Ascending aorta (tissue), 2 donors: Measurements from ENCODE around the gene ANKDD1A. TPM values are rescaled to one million over a fixed set of nuclear protein-coding genes. Genes with fewer than 3 reads are reported as not detected.

Experiments
- DNase-seq, 2 donors: peaks; one replicate each; pipeline ENCODE4 v3.0.0-alpha.2; 2019; ENCODE audit warnings: low spot score in 2 of 2
- H3K27ac ChIP-seq, 2 donors: fragments of 200-600 bp; sonication (generic); one replicate each; pipeline ENCODE4 v1.5.1; 2016 to 2017; ENCODE audit warnings: mild to moderate bottlenecking in 1 of 2
- H3K27me3 ChIP-seq: fragments of 200-600 bp; sonication (generic); one replicate; pipeline ENCODE4 v1.5.1; 2017
- H3K36me3 ChIP-seq, 2 donors: fragments of 200-600 bp; sonication (generic); one replicate each; pipeline ENCODE4 v1.5.1; 2016
- H3K4me1 ChIP-seq, 2 donors: fragments of 200-600 bp; sonication (generic); one replicate each; pipeline ENCODE4 v1.5.1; 2016 to 2017; ENCODE audit warnings: mild to moderate bottlenecking in 1 of 2
- H3K4me3 ChIP-seq, 2 donors: fragments of 200-600 bp; sonication (generic); one replicate each; pipeline ENCODE4 v1.5.1; 2016 to 2017; ENCODE audit warnings: mild to moderate bottlenecking in 1 of 2
- H3K9me3 ChIP-seq, 2 donors: fragments of 200-600 bp; sonication (generic); one replicate each; pipeline ENCODE4 v1.5.1; 2016
- CTCF ChIP-seq, 3 experiments: fragments of 200-600 bp in 2 of 3; fragments of 450-650 bp in 1 of 3; sonication (generic) in 2 of 3; IDR thresholded peaks; one replicate each; pipeline ENCODE4 v1.5.1; 2016 to 2019; ENCODE audit warnings: antibody characterized with exemption in 3 of 3, mild to moderate bottlenecking in 1 of 3, moderate library complexity in 1 of 3
- intact Hi-C: fragments of 100-400 bp; cut with DNase I; formaldehyde crosslinking; loops from one replicate; pipeline ENCODE4 v1.15.1; 2023
- total RNA-seq: library from RNA; depleted of rRNA; stranded (reverse); fragments of >200 nt; gene quantifications from one replicate; pipeline ENCODE4 v1.1.0, GENCODE V29; 2016

ANKDD1A gene
- total RNA-seq, 1 donor from 2014 or later: 28.6 TPM

DNA sequence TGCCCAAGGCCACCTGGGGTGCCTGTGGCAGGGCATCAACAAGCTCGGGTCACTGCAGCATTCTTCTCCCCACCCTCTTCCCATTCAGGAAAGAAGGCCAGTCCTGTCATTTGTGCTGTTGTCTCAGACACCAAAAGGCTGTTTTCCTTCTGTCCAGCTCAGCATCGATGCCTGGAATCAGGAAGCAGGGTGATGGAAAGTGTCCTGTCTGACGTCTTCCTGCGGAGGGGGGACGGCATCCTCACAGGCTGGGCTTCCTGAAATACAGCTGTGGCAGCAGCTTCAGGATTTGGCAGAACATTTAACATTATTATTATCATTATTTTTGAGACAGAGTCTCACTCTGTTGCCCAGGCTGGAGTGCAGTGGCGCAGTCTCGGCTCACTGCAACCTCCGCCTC, 33.0 kb upstream of the ANKDD1A start:
- no peak for TF ChIP-seq CTCF (IDR thresholded peaks at IDR 0.05)
- Histone ChIP-seq H3K9me3 (no peaks in the 10 kb centered on the region), H3K36me3 (no peaks in the 10 kb centered on the region), H3K27ac (peak overlapping the region; percentile 58 to 60), H3K4me3 (no peak overlapping the region), H3K27me3 (no peaks in the 10 kb centered on the region), H3K4me1 (peaks cover 0 to 2% of the 10 kb centered on the region in 2 donors)
- DNase-seq: peak; percentile 38 to 75
- intact Hi-C loops: no loop called here

DNA sequence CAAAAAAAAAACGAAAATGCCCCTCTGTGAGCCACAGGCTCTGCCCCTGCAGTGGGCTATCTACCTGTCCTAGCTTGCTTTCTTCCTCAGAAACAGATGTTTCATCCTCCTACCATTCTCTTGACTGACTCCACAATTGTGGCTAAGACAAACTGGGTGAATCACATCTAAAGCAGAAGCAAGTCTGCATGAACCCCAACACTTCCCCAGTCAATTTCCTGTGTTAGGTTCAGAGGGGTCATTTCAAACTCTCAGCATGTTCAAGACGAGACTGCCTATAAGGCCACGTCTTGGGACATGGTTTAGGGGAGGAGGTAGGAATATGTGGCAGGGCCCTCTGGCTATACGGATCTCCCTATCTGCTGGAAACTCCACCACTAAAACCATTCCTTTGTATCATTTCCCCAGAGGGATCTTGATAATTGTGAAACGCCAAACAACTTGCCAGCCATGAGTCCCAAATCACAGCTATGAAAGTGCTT, 28.6 kb upstream of the ANKDD1A start:
- no peak for DNase-seq
- intact Hi-C loops: no loop called here

GRCh38 chr15:64883997-64884511, 27.6 kb upstream of the ANKDD1A start:
- H3K4me1 ChIP-seq: peaks cover 0 to 2% of the 10 kb centered on the region in 2 donors
- intact Hi-C loops: no loop called here
- no peak overlapping the region for H3K4me3 ChIP-seq
- no peaks in the 10 kb centered on the region for H3K27me3 ChIP-seq
- peak overlapping the region; percentile 42 to 55 for H3K27ac ChIP-seq
- H3K9me3 ChIP-seq: no peaks in the 10 kb centered on the region
- H3K36me3 ChIP-seq: no peaks in the 10 kb centered on the region
- TF ChIP-seq CTCF (IDR thresholded peaks at IDR 0.05): no peak
- DNase-seq: peak; percentile 68 to 86

More for the DNA sequence above, 28.6 kb upstream of the ANKDD1A start:
- TF ChIP-seq CTCF (IDR thresholded peaks at IDR 0.05): no peak
- H3K4me1 ChIP-seq: peaks cover 0 to 2% of the 10 kb centered on the region in 2 donors
- H3K4me3 ChIP-seq: no peak overlapping the region
- no peaks in the 10 kb centered on the region for H3K27me3 ChIP-seq
- no peaks in the 10 kb centered on the region for H3K36me3 ChIP-seq
- no peaks in the 10 kb centered on the region for H3K9me3 ChIP-seq
- peak overlapping the region; percentile 42 to 55 for H3K27ac ChIP-seq

GRCh38 chr15:64884679-64885078, 27.0 kb upstream of the ANKDD1A start:
- intact Hi-C loops: no loop called here
- H3K27ac ChIP-seq: no peak overlapping the region

DNA sequence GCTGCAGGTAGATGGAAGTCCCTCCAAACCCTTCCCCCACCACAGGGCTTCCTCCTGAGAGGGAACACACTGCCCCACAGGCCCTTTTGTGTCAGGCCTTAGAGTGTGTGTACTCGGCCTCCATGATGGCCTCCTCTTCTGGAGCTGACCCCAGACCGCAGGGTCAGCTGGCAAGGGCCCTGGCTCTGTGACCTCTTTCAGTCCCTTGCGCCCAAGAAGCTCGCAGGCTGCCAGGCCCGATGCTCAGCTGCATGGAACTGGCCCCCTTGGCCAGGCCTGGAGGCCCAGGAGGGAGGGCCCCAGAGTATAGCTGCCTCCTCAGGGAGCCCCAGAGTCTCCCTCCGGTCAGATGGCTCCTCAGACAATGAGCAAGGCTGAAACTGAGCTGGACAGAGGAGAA, 23.4 kb upstream of the ANKDD1A start:
- no peak for TF ChIP-seq CTCF (IDR thresholded peaks at IDR 0.05)
- Histone ChIP-seq H3K9me3 (no peaks in the 10 kb centered on the region), H3K4me1 (peaks cover 0 to 3% of the 10 kb centered on the region in 2 donors), H3K27ac (no peak overlapping the region), H3K36me3 (no peaks in the 10 kb centered on the region), H3K27me3 (no peaks in the 10 kb centered on the region), H3K4me3 (no peak overlapping the region)
- DNase-seq: no peak
- intact Hi-C loops: no loop called here

More at GRCh38 chr15:64884679-64885078, 27.0 kb upstream of the ANKDD1A start:
- H3K27me3 ChIP-seq: no peaks in the 10 kb centered on the region
- H3K4me3 ChIP-seq: no peak overlapping the region
- no peak for DNase-seq
- H3K4me1 ChIP-seq: peaks cover 0 to 2% of the 10 kb centered on the region in 2 donors
- no peaks in the 10 kb centered on the region for H3K36me3 ChIP-seq
- no peaks in the 10 kb centered on the region for H3K9me3 ChIP-seq
- no peak for TF ChIP-seq CTCF (IDR thresholded peaks at IDR 0.05)
